H7 (cell line): ENCODE results near the gene AUNIP. TPM values are rescaled to one million over a fixed set of nuclear protein-coding genes. Genes with fewer than 3 reads are reported as not detected.

Experiments
- DNase-seq: peaks from one replicate; pipeline ENCODE4 v3.0.0; 2012
- H3K27me3 ChIP-seq: 2 replicates; pipeline ENCODE4 v1.6.0; 2011; ENCODE audit warnings: mild to moderate bottlenecking, low read length; ENCODE audit not compliant: control insufficient read depth, insufficient read depth
- H3K36me3 ChIP-seq: replicated peaks from 2 replicates; pipeline ENCODE4 v1.5.1; 2011; ENCODE audit warnings: low read length; ENCODE audit not compliant: control insufficient read depth, insufficient read depth
- H3K4me3 ChIP-seq: 2 replicates; pipeline ENCODE4 v1.5.1; 2011; ENCODE audit warnings: low read depth, mild to moderate bottlenecking, control low read depth, low read length, moderate library complexity; ENCODE audit not compliant: insufficient read depth
- total RNA-seq: library from RNA; depleted of rRNA; stranded (reverse); fragments of >200 nt; shearing (Covaris generic); gene quantifications from 2 replicates; pipeline ENCODE4 v1.2.3, GENCODE V29; 2014

AUNIP gene
- total RNA-seq, 1 experiment from 2014 or later = 38.9 TPM

GRCh38 chr1:25836695-25837094 is 22.6 kb downstream of the AUNIP start:
- DNase-seq = no peak
- Histone ChIP-seq H3K4me3 (no peak overlapping the region), H3K36me3 (peaks cover 27% of the 10 kb centered on the region), H3K27me3 (no peaks in the 10 kb centered on the region)

- H3K36me3 ChIP-seq = peaks cover 43% of the 10 kb centered on the region
- no peak overlapping the region for H3K4me3 ChIP-seq
- H3K27me3 ChIP-seq = no peaks in the 10 kb centered on the region
- DNase-seq = no peak
Measured at GRCh38 chr1:25834894-25835293, 24.4 kb downstream of the AUNIP start.

- H3K36me3 ChIP-seq = peaks cover 53% of the 10 kb centered on the region
- H3K4me3 ChIP-seq = no peak overlapping the region
- DNase-seq = no peak
- H3K27me3 ChIP-seq = no peaks in the 10 kb centered on the region
Measured at GRCh38 chr1:25833158-25833557, 26.1 kb downstream of the AUNIP start.

- Histone ChIP-seq H3K4me3 (no peak overlapping the region), H3K36me3 (peaks cover 57% of the 10 kb centered on the region), H3K27me3 (no peaks in the 10 kb centered on the region)
- DNase-seq = no peak
Measured at GRCh38 chr1:25832336-25833037, 26.8 kb downstream of the AUNIP start.

GRCh38 chr1:25831569-25832196 is 27.6 kb downstream of the AUNIP start:
- Histone ChIP-seq H3K27me3 (no peaks in the 10 kb centered on the region), H3K36me3 (peaks cover 56% of the 10 kb centered on the region)

GRCh38 chr1:25829046-25829445 is 30.2 kb downstream of the AUNIP start:
- Histone ChIP-seq H3K36me3 (peaks cover 42% of the 10 kb centered on the region), H3K4me3 (no peak overlapping the region)
- DNase-seq = no peak

More at GRCh38 chr1:25831569-25832196, 27.6 kb downstream of the AUNIP start:
- no peak for DNase-seq
- H3K4me3 ChIP-seq = no peak overlapping the region

GRCh38 chr1:25828491-25828890 is 30.8 kb downstream of the AUNIP start:
- no peak for DNase-seq
- Histone ChIP-seq H3K36me3 (peaks cover 42% of the 10 kb centered on the region), H3K27me3 (no peaks in the 10 kb centered on the region), H3K4me3 (no peak overlapping the region)

More at GRCh38 chr1:25829046-25829445, 30.2 kb downstream of the AUNIP start:
- H3K27me3 ChIP-seq = no peaks in the 10 kb centered on the region

- Histone ChIP-seq H3K4me3 (no peak overlapping the region), H3K36me3 (peaks cover 30% of the 10 kb centered on the region), H3K27me3 (no peaks in the 10 kb centered on the region)
- DNase-seq = no peak
Measured at GRCh38 chr1:25826571-25826970, 32.7 kb downstream of the AUNIP start.

GRCh38 chr1:25825605-25826004 is 33.7 kb downstream of the AUNIP start:
- no peak for DNase-seq
- 0 out of 2 replicates have a peak, but pooled peaks cover 2% of the 10 kb centered on the region for H3K27me3 ChIP-seq
- peaks cover 21% of the 10 kb centered on the region for H3K36me3 ChIP-seq
- no peak overlapping the region for H3K4me3 ChIP-seq

- no peak for DNase-seq
- H3K36me3 ChIP-seq = no peaks in the 10 kb centered on the region
- no peak overlapping the region for H3K4me3 ChIP-seq
Measured at GRCh38 chr1:25821630-25822091, 37.6 kb downstream of the AUNIP start.

GRCh38 chr1:25821112-25821476 is 38.2 kb downstream of the AUNIP start:
- H3K27me3 ChIP-seq = 0 out of 2 replicates have a peak, but pooled peaks cover 2% of the 10 kb centered on the region
- no peak for DNase-seq
- no peaks in the 10 kb centered on the region for H3K36me3 ChIP-seq
- H3K4me3 ChIP-seq = peak overlapping the region; percentile 97

More at GRCh38 chr1:25821630-25822091, 37.6 kb downstream of the AUNIP start:
- 0 out of 2 replicates have a peak, but pooled peaks cover 2% of the 10 kb centered on the region for H3K27me3 ChIP-seq

- DNase-seq = peak; percentile 87
- peak overlapping the region; percentile 97 for H3K4me3 ChIP-seq
- H3K27me3 ChIP-seq = 0 out of 2 replicates have a peak, but pooled peaks cover 2% of the 10 kb centered on the region
- no peaks in the 10 kb centered on the region for H3K36me3 ChIP-seq
Measured at GRCh38 chr1:25820247-25821111, 38.8 kb downstream of the AUNIP start.

- Histone ChIP-seq H3K27me3 (0 out of 2 replicates have a peak, but pooled peaks cover 2% of the 10 kb centered on the region), H3K4me3 (peak within 1 kb of the TSS; percentile 97), H3K36me3 (no peaks in the 10 kb centered on the region)
- peak; percentile 99 for DNase-seq
Measured at GRCh38 chr1:25819491-25820246, 39.6 kb downstream of the AUNIP start, which contains the start of gene MTFR1L. MTFR1L (plus strand) TSS chr1:25819954; CDS start chr1:25823105, 3,151 bp downstream.

- Histone ChIP-seq H3K4me3 (no peak overlapping the region), H3K36me3 (peaks cover 8% of the 10 kb centered on the region), H3K27me3 (0 out of 2 replicates have a peak, but pooled peaks cover 2% of the 10 kb centered on the region)
- no peak for DNase-seq
Measured at GRCh38 chr1:25818569-25818968, 40.7 kb downstream of the AUNIP start.
